Neuronal stem cell (in vitro differentiated cells): Measurements from ENCODE around the gene MAD1L1.

ENCODE experiments used
- DNase-seq: peaks from one replicate; pipeline ENCODE4 v3.0.0-alpha.2; 2013; ENCODE audit warnings: low spot score
- H2AFZ ChIP-seq: one replicate; pipeline ENCODE4 v1.6.1; 2013; ENCODE audit warnings: mild to moderate bottlenecking, low read length, inconsistent platforms
- H2AK5ac ChIP-seq: 2 replicates; pipeline ENCODE4 v1.6.1; 2013; ENCODE audit warnings: low read depth, mild to moderate bottlenecking, inconsistent platforms, low read length, moderate library complexity, mixed read lengths
- H2BK120ac ChIP-seq: 2 replicates; pipeline ENCODE4 v1.6.1; 2013; ENCODE audit warnings: low read depth, mild to moderate bottlenecking, inconsistent platforms, low read length, moderate library complexity, mixed read lengths
- H2BK12ac ChIP-seq: one replicate; pipeline ENCODE4 v1.6.1; 2013; ENCODE audit warnings: low read length, inconsistent platforms
- H2BK15ac ChIP-seq: 2 replicates; pipeline ENCODE4 v1.6.1; 2013; ENCODE audit warnings: mild to moderate bottlenecking, low read length, inconsistent platforms, mixed read lengths
- H2BK5ac ChIP-seq: one replicate; pipeline ENCODE4 v1.6.1; 2013; ENCODE audit warnings: inconsistent platforms, mild to moderate bottlenecking, low read length, moderate library complexity
- H3K14ac ChIP-seq: one replicate; pipeline ENCODE4 v1.6.1; 2013; ENCODE audit warnings: low read length, inconsistent platforms
- H3K18ac ChIP-seq: 2 replicates; pipeline ENCODE4 v1.6.1; 2013; ENCODE audit warnings: low read length, inconsistent platforms
- H3K23ac ChIP-seq: 2 replicates; pipeline ENCODE4 v1.6.1; 2013; ENCODE audit warnings: low read depth, mild to moderate bottlenecking, mixed read lengths, low read length, inconsistent platforms; ENCODE audit not compliant: poor library complexity
- H3K27ac ChIP-seq: replicated peaks from 3 replicates; pipeline ENCODE4 v1.5.1; 2013; ENCODE audit warnings: low read length, inconsistent platforms
- H3K27me3 ChIP-seq, 3 experiments: 2 replicates each; pipeline ENCODE4 v1.6.1; 2013; ENCODE audit warnings: low read length in 3 of 3, mild to moderate bottlenecking in 2 of 3, inconsistent platforms in 1 of 3, low read depth in 1 of 3, mixed read lengths in 1 of 3, moderate library complexity in 1 of 3; ENCODE audit not compliant: control insufficient read depth in 3 of 3, insufficient read depth in 3 of 3
- H3K36me3 ChIP-seq, 2 donors: replicated peaks in 1 of 2; 2 replicates each; pipeline ENCODE4 v1.6.1; 2013; ENCODE audit warnings: low read length in 2 of 2; ENCODE audit not compliant: control insufficient read depth in 2 of 2, insufficient read depth in 2 of 2
- H3K4ac ChIP-seq: 2 replicates; pipeline ENCODE4 v1.6.1; 2013; ENCODE audit warnings: inconsistent platforms, mild to moderate bottlenecking, low read length, moderate library complexity
- H3K4me1 ChIP-seq, 2 donors: 1 replicate in 1 of 2; 2 replicates in 1 of 2; pipeline ENCODE4 v1.6.1; 2013; ENCODE audit warnings: low read length in 2 of 2, low read depth in 1 of 2; ENCODE audit not compliant: control insufficient read depth in 2 of 2, insufficient read depth in 1 of 2
- H3K4me2 ChIP-seq: one replicate; pipeline ENCODE4 v1.6.1; 2013; ENCODE audit warnings: mild to moderate bottlenecking, low read length, inconsistent platforms; ENCODE audit not compliant: insufficient read depth, poor library complexity, severe bottlenecking
- H3K4me3 ChIP-seq, 2 donors: 2 replicates each; pipeline ENCODE4 v1.5.1; 2013; ENCODE audit warnings: low read length in 2 of 2, mild to moderate bottlenecking in 2 of 2, inconsistent platforms in 1 of 2, moderate library complexity in 1 of 2
- H3K79me1 ChIP-seq: one replicate; pipeline ENCODE4 v1.6.1; 2013; ENCODE audit warnings: low read depth, mild to moderate bottlenecking, inconsistent platforms, low read length, moderate library complexity
- H3K9ac ChIP-seq: one replicate; pipeline ENCODE4 v1.6.1; 2013; ENCODE audit warnings: mild to moderate bottlenecking, low read depth, low read length, inconsistent platforms; ENCODE audit not compliant: poor library complexity
- H3K9me3 ChIP-seq, 2 donors: replicated peaks in 1 of 2; 2 replicates each; pipeline versions ENCODE3 to v1.6.1; 2013; ENCODE audit warnings: low read length in 2 of 2, mild to moderate bottlenecking in 2 of 2, inconsistent platforms in 1 of 2, low read depth in 1 of 2, mixed read lengths in 1 of 2, moderate library complexity in 1 of 2; ENCODE audit not compliant: control insufficient read depth in 2 of 2, insufficient read depth in 1 of 2
- H4K8ac ChIP-seq: one replicate; pipeline ENCODE4 v1.6.1; 2013; ENCODE audit warnings: low read depth, mild to moderate bottlenecking, inconsistent platforms, low read length, moderate library complexity
- H4K91ac ChIP-seq: one replicate; pipeline ENCODE4 v1.6.1; 2013; ENCODE audit warnings: low read length, low read depth, mild to moderate bottlenecking, inconsistent platforms; ENCODE audit not compliant: poor library complexity
- WGBS, 2 donors: extraction: QIAGEN DNeasy Blood & Tissue Kit; methylation state at CpG; one replicate each; pipeline ENCODE4 v1.1.7; 2013; ENCODE audit warnings: missing lambda C conversion rate in 2 of 2, mixed read lengths in 1 of 2; ENCODE audit not compliant: insufficient read length in 2 of 2, insufficient replicate concordance in 1 of 2; ENCODE audit errors: extremely low coverage in 2 of 2; 5-methylcytosine and 5-hydroxymethylcytosine counted together

MAD1L1 gene

DNA sequence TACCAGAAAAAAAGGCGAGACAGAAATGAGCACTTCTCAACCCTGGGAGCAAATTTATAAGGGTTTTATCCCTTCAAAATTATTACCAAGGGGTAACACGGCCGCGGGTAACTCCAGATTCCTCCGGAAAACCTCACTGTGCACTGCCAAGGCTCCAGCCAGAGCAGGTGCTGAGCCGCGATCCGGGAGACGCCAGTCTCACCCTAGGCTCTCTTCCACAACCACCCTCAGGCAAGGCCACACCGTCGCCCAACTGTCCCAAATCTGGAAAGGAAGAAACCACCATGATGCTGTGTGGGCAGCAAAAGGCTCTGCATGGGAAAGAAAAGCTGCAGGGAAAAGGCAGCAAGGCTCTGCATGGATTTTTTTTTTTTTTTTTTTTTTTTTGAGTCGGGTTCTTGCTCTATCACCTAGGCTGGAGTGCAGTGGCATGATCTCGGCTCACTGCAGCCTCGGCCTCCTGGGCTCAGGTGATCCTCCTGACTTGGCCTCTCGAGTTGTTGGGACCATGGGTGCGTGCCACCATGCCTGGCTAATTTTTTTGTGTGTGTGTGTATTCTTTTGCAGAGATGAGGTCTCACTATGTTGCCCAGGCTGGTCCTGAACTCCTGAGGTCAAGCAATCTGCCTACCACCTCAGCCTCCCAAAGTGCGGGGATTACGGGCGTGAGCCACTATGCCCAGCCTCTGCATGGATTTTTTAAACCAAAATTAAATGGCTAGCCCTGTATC lies 39.0 kb downstream of the MAD1L1 start:
- Histone ChIP-seq H3K23ac (no peak overlapping the region), H4K8ac (no peak overlapping the region), H3K9me3 (peaks cover 14 to 31% of the 10 kb centered on the region in 2 donors), H3K4ac (no peak overlapping the region), H3K9ac (no peak overlapping the region), H3K4me1 (peaks cover 0 to 1% of the 10 kb centered on the region in 2 donors), H3K4me3 (no peak overlapping the region), H3K4me2 (no peak overlapping the region), H4K91ac (no peak overlapping the region), H3K18ac (peak overlapping the region; percentile 73), H3K79me1 (peaks cover 14% of the 10 kb centered on the region), H2AK5ac (no peak overlapping the region), H2BK12ac (no peak overlapping the region), H2BK120ac (no peak overlapping the region), H2AFZ (no peak overlapping the region), H2BK15ac (no peak overlapping the region), H3K14ac (no peak overlapping the region), H3K27ac (no peak overlapping the region), H2BK5ac (no peak overlapping the region), H3K27me3 (peaks cover 0 to 2% (median 0%) of the 10 kb centered on the region in 3 experiments), H3K36me3 (peaks cover 14 to 63% of the 10 kb centered on the region in 2 donors)
- no peak for DNase-seq
- no CpG with 5 or more reads among the region's 19 CpGs for WGBS, 2 donors

DNA sequence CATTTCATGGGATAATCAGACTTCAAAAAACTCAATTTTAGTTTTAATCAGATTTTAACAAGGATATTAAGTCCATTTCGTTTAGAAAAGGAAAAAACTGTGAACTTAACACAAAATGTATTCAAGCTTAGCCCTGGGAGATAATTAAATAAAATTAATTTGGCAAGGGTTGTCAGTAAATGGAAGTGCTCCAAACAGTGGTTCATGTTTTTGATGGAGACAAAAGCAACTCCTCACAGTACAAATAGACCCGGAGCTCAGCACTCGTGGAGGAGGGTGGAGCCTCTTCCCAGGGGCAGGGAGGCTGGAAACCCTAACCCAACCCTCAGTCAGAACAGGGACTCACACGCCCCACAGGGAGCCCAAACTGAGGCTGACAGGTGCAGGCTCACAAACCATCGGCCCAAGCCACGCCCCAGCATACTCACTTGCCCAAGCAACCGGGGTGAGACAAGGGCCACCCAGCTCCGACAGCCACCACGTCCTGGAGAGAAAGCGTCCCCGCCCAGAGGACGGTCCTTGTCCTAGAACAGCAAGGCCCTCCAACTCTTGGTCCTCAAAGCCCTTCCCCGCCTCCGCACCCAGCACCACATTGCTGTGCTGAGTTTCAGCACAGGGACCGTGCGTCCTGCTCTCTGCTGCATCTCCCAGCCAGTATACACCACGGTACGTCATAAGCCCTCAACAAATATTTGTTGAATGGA lies 39.8 kb downstream of the MAD1L1 start:
- Histone ChIP-seq H4K91ac (no peak overlapping the region), H3K14ac (no peak overlapping the region), H3K4me2 (no peak overlapping the region), H3K4ac (no peak overlapping the region), H2AK5ac (peak overlapping the region; percentile 78), H3K9ac (no peak overlapping the region), H3K4me3 (no peak overlapping the region), H3K27ac (no peak overlapping the region), H3K79me1 (peaks cover 11% of the 10 kb centered on the region), H2AFZ (no peak overlapping the region), H3K36me3 (peaks cover 14 to 57% of the 10 kb centered on the region in 2 donors), H2BK120ac (no peak overlapping the region), H3K27me3 (peaks cover 0 to 2% (median 0%) of the 10 kb centered on the region in 3 experiments), H3K18ac (no peak overlapping the region), H2BK5ac (no peak overlapping the region), H3K23ac (peak overlapping the region; percentile 65), H4K8ac (no peak overlapping the region), H3K4me1 (peaks cover 0 to 1% of the 10 kb centered on the region in 2 donors), H2BK12ac (no peak overlapping the region), H3K9me3 (peaks cover 14 to 38% of the 10 kb centered on the region in 2 donors), H2BK15ac (no peak overlapping the region)
- WGBS, 2 donors = no CpG with 5 or more reads among the region's 18 CpGs
- DNase-seq = no peak

DNA sequence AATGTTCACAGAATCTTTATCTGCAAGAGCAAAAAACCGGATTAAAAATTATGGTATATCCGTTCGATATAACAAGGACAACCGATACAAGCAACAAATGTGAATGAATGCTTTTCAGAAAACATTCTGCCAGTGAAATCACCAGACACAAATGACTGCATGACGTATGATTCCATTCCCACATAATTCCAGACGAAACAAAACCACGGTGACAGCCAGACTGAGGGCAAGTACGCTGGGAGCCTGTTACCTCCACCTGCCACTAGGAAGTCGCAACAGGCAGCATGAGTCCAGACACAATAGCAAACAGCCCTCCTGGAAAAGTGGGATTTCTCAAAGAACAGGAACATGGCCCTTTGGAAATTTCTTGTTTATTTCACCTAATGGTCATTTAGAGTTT lies 41.7 kb downstream of the MAD1L1 start:
- no CpG with 5 or more reads among the region's 9 CpGs for WGBS, 2 donors
- Histone ChIP-seq H2AFZ (no peak overlapping the region), H3K79me1 (peaks cover 8% of the 10 kb centered on the region), H3K14ac (no peak overlapping the region), H2AK5ac (no peak overlapping the region), H3K9ac (no peak overlapping the region), H3K9me3 (peaks cover 12 to 38% of the 10 kb centered on the region in 2 donors), H2BK12ac (no peak overlapping the region), H3K4me2 (no peak overlapping the region), H2BK5ac (no peak overlapping the region), H3K23ac (no peak overlapping the region), H3K27me3 (peaks cover 0 to 2% (median 0%) of the 10 kb centered on the region in 3 experiments), H4K91ac (no peak overlapping the region), H2BK15ac (no peak overlapping the region), H3K36me3 (peaks cover 14 to 45% of the 10 kb centered on the region in 2 donors), H3K4me3 (no peak overlapping the region), H3K4me1 (peaks cover 0 to 1% of the 10 kb centered on the region in 2 donors), H3K27ac (no peak overlapping the region), H2BK120ac (no peak overlapping the region), H4K8ac (no peak overlapping the region), H3K18ac (no peak overlapping the region), H3K4ac (no peak overlapping the region)
- no peak for DNase-seq

DNA sequence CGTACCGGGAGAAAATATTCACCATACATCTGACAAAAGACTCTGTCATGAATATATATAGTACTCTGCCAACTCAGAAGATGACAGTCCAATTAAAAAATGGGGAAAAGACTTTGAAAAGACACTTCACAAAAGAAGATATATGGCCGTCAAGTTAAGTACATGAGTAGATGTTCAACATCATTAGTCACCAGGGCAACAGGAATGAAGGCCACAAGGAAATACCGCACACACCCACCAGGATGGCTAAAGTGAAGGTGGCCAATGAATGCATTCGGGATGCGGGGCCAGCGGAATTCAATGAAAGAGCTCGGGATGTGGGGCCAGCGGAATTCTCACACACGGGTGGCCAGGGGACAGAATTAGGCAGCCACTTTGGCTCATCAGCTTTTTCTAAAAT lies 42.2 kb downstream of the MAD1L1 start:
- Histone ChIP-seq H3K9ac (no peak overlapping the region), H2BK15ac (no peak overlapping the region), H2AK5ac (no peak overlapping the region), H3K27ac (no peak overlapping the region), H2BK12ac (no peak overlapping the region), H3K23ac (no peak overlapping the region), H2BK5ac (no peak overlapping the region), H3K4me1 (peaks cover 0 to 1% of the 10 kb centered on the region in 2 donors), H3K27me3 (peaks cover 0 to 2% (median 0%) of the 10 kb centered on the region in 3 experiments), H3K18ac (no peak overlapping the region), H2BK120ac (no peak overlapping the region), H2AFZ (no peak overlapping the region), H3K36me3 (peaks cover 12 to 41% of the 10 kb centered on the region in 2 donors), H3K4me2 (no peak overlapping the region), H3K4me3 (no peak overlapping the region), H3K9me3 (peaks cover 7 to 33% of the 10 kb centered on the region in 2 donors), H3K4ac (no peak overlapping the region), H3K14ac (no peak overlapping the region), H3K79me1 (peaks cover 4% of the 10 kb centered on the region), H4K8ac (no peak overlapping the region), H4K91ac (no peak overlapping the region)
- no peak for DNase-seq
- no CpG with 5 or more reads among the region's 10 CpGs for WGBS, 2 donors
